Mesendoderm (in vitro differentiated cells): ENCODE results near the gene EPHA8.

ENCODE experiments used
- DNase-seq: peaks from one replicate; pipeline ENCODE4 v3.0.0; 2013
- H2AK5ac ChIP-seq: 2 replicates; pipeline ENCODE4 v1.6.1; 2013; ENCODE audit warnings: low read length, inconsistent platforms
- H2BK120ac ChIP-seq: 2 replicates; pipeline ENCODE4 v1.6.1; 2013; ENCODE audit warnings: low read depth, mild to moderate bottlenecking, low read length, moderate library complexity, mixed read lengths
- H2BK15ac ChIP-seq: replicated peaks from 2 replicates; pipeline ENCODE4 v1.6.1; 2013; ENCODE audit warnings: low read depth, mild to moderate bottlenecking, moderate library complexity
- H2BK5ac ChIP-seq: 2 replicates; pipeline ENCODE4 v1.6.1; 2013; ENCODE audit warnings: low read length, inconsistent platforms
- H3K18ac ChIP-seq: 2 replicates; pipeline ENCODE4 v1.6.1; 2013; ENCODE audit warnings: mild to moderate bottlenecking, low read length, mixed read lengths
- H3K23ac ChIP-seq: one replicate; pipeline ENCODE4 v1.6.1; 2013; ENCODE audit warnings: low read length
- H3K27ac ChIP-seq: 2 replicates; pipeline ENCODE4 v1.5.1; 2013; ENCODE audit warnings: low read depth, mild to moderate bottlenecking, inconsistent platforms, low read length, moderate library complexity
- H3K27me3 ChIP-seq: 2 replicates; pipeline ENCODE4 v1.6.1; 2013; ENCODE audit warnings: low read length, control low read depth, mild to moderate bottlenecking, inconsistent platforms; ENCODE audit not compliant: insufficient read depth, poor library complexity
- H3K36me3 ChIP-seq: 2 replicates; pipeline ENCODE4 v1.6.1; 2013; ENCODE audit warnings: low read length, inconsistent platforms; ENCODE audit not compliant: control insufficient read depth, insufficient read depth
- H3K4ac ChIP-seq: one replicate; pipeline ENCODE4 v1.6.1; 2013; ENCODE audit warnings: low read depth, mild to moderate bottlenecking, low read length, moderate library complexity
- H3K4me1 ChIP-seq: 2 replicates; pipeline ENCODE4 v1.6.1; 2013; ENCODE audit warnings: low read depth, low read length, inconsistent platforms; ENCODE audit not compliant: control insufficient read depth
- H3K4me2 ChIP-seq: 2 replicates; pipeline ENCODE4 v1.6.1; 2013; ENCODE audit warnings: low read length
- H3K4me3 ChIP-seq: 2 replicates; pipeline ENCODE4 v1.5.1; 2013; ENCODE audit warnings: mild to moderate bottlenecking, low read length
- H3K56ac ChIP-seq: one replicate; pipeline ENCODE4 v1.6.1; 2013; ENCODE audit warnings: low read length
- H3K79me1 ChIP-seq: 2 replicates; pipeline ENCODE4 v1.6.1; 2013; ENCODE audit warnings: low read length, inconsistent platforms
- H3K79me2 ChIP-seq: 2 replicates; pipeline ENCODE4 v1.6.1; 2013; ENCODE audit warnings: mild to moderate bottlenecking, low read length; ENCODE audit not compliant: control insufficient read depth, insufficient read depth
- H3K9ac ChIP-seq: 2 replicates; pipeline ENCODE4 v1.6.1; 2013; ENCODE audit warnings: low read length, inconsistent platforms
- H4K5ac ChIP-seq: one replicate; pipeline ENCODE4 v1.6.1; 2013; ENCODE audit warnings: low read length
- H4K8ac ChIP-seq: one replicate; pipeline ENCODE4 v1.6.1; 2013; ENCODE audit warnings: low read depth, mild to moderate bottlenecking, control low read depth, low read length, moderate library complexity
- WGBS: extraction: QIAGEN DNeasy Blood & Tissue Kit; methylation state at CpG from one replicate; pipeline ENCODE4 v1.1.7; 2013; ENCODE audit warnings: low lambda C conversion rate, missing lambda C conversion rate; ENCODE audit not compliant: insufficient coverage; ENCODE audit errors: extremely low coverage; 5-methylcytosine and 5-hydroxymethylcytosine counted together

EPHA8 gene

GRCh38 chr1:22530715-22531114, 32.6 kb upstream of the EPHA8 start:
- Histone ChIP-seq H2BK5ac (no peak overlapping the region), H3K4ac (no peak overlapping the region), H3K18ac (no peak overlapping the region), H3K4me2 (no peak overlapping the region), H3K27ac (no peak overlapping the region), H3K79me1 (no peaks in the 10 kb centered on the region), H3K4me3 (no peak overlapping the region), H2AK5ac (no peak overlapping the region), H3K4me1 (no peaks in the 10 kb centered on the region), H4K8ac (no peak overlapping the region), H3K56ac (no peak overlapping the region), H3K36me3 (peaks cover 4% of the 10 kb centered on the region), H2BK120ac (no peak overlapping the region), H3K27me3 (no peaks in the 10 kb centered on the region), H3K23ac (no peak overlapping the region), H4K5ac (no peak overlapping the region), H2BK15ac (no peak overlapping the region), H3K79me2 (no peaks in the 10 kb centered on the region), H3K9ac (no peak overlapping the region)
- DNase-seq: no peak
- no CpG with 5 or more reads among the region's 3 CpGs for WGBS

GRCh38 chr1:22531251-22531650, 32.0 kb upstream of the EPHA8 start:
- H3K36me3 ChIP-seq: peaks cover 4% of the 10 kb centered on the region
- H3K18ac ChIP-seq: no peak overlapping the region
- no peak overlapping the region for H3K4me2 ChIP-seq
- H2BK5ac ChIP-seq: no peak overlapping the region
- no peak overlapping the region for H3K9ac ChIP-seq
- DNase-seq: no peak
- no peaks in the 10 kb centered on the region for H3K79me1 ChIP-seq
- H3K4me3 ChIP-seq: no peak overlapping the region
- no peak overlapping the region for H3K56ac ChIP-seq
- no peak overlapping the region for H3K27ac ChIP-seq
- H2BK120ac ChIP-seq: no peak overlapping the region
- no peak overlapping the region for H2AK5ac ChIP-seq
- no peak overlapping the region for H2BK15ac ChIP-seq
- no peaks in the 10 kb centered on the region for H3K4me1 ChIP-seq
- H3K27me3 ChIP-seq: no peaks in the 10 kb centered on the region
- H4K5ac ChIP-seq: no peak overlapping the region
- no CpG with 5 or more reads among the region's 6 CpGs for WGBS
- H3K23ac ChIP-seq: no peak overlapping the region
- no peaks in the 10 kb centered on the region for H3K79me2 ChIP-seq
- no peak overlapping the region for H3K4ac ChIP-seq
- no peak overlapping the region for H4K8ac ChIP-seq

GRCh38 chr1:22533244-22533895, 29.9 kb upstream of the EPHA8 start:
- Histone ChIP-seq H3K79me1 (no peaks in the 10 kb centered on the region), H2AK5ac (no peak overlapping the region), H3K4ac (no peak overlapping the region), H2BK120ac (no peak overlapping the region), H4K5ac (no peak overlapping the region), H2BK5ac (no peak overlapping the region), H3K79me2 (no peaks in the 10 kb centered on the region), H3K4me2 (no peak overlapping the region), H3K27me3 (no peaks in the 10 kb centered on the region), H2BK15ac (no peak overlapping the region), H3K23ac (no peak overlapping the region), H3K56ac (no peak overlapping the region), H3K4me1 (no peaks in the 10 kb centered on the region), H3K4me3 (no peak overlapping the region), H3K18ac (no peak overlapping the region), H4K8ac (no peak overlapping the region), H3K36me3 (no peaks in the 10 kb centered on the region), H3K27ac (no peak overlapping the region), H3K9ac (no peak overlapping the region)
- no peak for DNase-seq
- no CpG with 5 or more reads among the region's 11 CpGs for WGBS

GRCh38 chr1:22534951-22535350, 28.3 kb upstream of the EPHA8 start:
- Histone ChIP-seq H3K56ac (no peak overlapping the region), H2AK5ac (no peak overlapping the region)
- WGBS: no CpG with 5 or more reads among the region's 4 CpGs

GRCh38 chr1:22535399-22535798, 27.9 kb upstream of the EPHA8 start:
- Histone ChIP-seq H3K4me3 (no peak overlapping the region), H3K79me1 (no peaks in the 10 kb centered on the region), H3K4me2 (no peak overlapping the region), H3K27ac (no peak overlapping the region), H3K9ac (no peak overlapping the region), H2BK15ac (no peak overlapping the region), H2BK5ac (no peak overlapping the region), H3K18ac (no peak overlapping the region), H3K27me3 (no peaks in the 10 kb centered on the region), H3K79me2 (no peaks in the 10 kb centered on the region), H4K8ac (no peak overlapping the region), H3K23ac (peak overlapping the region; percentile 15), H3K4ac (no peak overlapping the region), H4K5ac (no peak overlapping the region), H3K4me1 (no peaks in the 10 kb centered on the region), H3K56ac (no peak overlapping the region), H3K36me3 (no peaks in the 10 kb centered on the region), H2AK5ac (no peak overlapping the region), H2BK120ac (no peak overlapping the region)
- WGBS: no CpG with 5 or more reads among the region's 6 CpGs
- DNase-seq: no peak

More at GRCh38 chr1:22534951-22535350, 28.3 kb upstream of the EPHA8 start:
- Histone ChIP-seq H3K27ac (no peak overlapping the region), H3K23ac (no peak overlapping the region), H3K9ac (no peak overlapping the region), H4K5ac (no peak overlapping the region), H3K4ac (no peak overlapping the region), H3K4me2 (no peak overlapping the region), H3K79me1 (no peaks in the 10 kb centered on the region), H4K8ac (no peak overlapping the region), H3K4me3 (no peak overlapping the region), H3K18ac (no peak overlapping the region), H3K36me3 (no peaks in the 10 kb centered on the region), H2BK5ac (no peak overlapping the region), H3K4me1 (no peaks in the 10 kb centered on the region), H3K79me2 (no peaks in the 10 kb centered on the region), H2BK15ac (no peak overlapping the region), H2BK120ac (no peak overlapping the region), H3K27me3 (no peaks in the 10 kb centered on the region)
- DNase-seq: no peak

- Histone ChIP-seq H3K23ac (no peak overlapping the region), H3K18ac (no peak overlapping the region), H2AK5ac (no peak overlapping the region), H2BK5ac (no peak overlapping the region), H3K79me2 (no peaks in the 10 kb centered on the region), H3K4me1 (no peaks in the 10 kb centered on the region), H3K36me3 (no peaks in the 10 kb centered on the region), H3K79me1 (no peaks in the 10 kb centered on the region), H3K27ac (no peak overlapping the region), H2BK120ac (no peak overlapping the region), H4K5ac (no peak overlapping the region), H3K56ac (no peak overlapping the region), H3K4ac (no peak overlapping the region), H4K8ac (no peak overlapping the region), H3K4me3 (no peak overlapping the region), H3K4me2 (no peak overlapping the region), H3K27me3 (no peaks in the 10 kb centered on the region), H2BK15ac (no peak overlapping the region), H3K9ac (no peak overlapping the region)
- no CpG with 5 or more reads among the region's 7 CpGs for WGBS
- DNase-seq: no peak
These were observed 26.8 kb upstream of the EPHA8 start for GRCh38 chr1:22536506-22536905.
